ENCODE results near the gene SELENOO.

SELENOO gene

DNA sequence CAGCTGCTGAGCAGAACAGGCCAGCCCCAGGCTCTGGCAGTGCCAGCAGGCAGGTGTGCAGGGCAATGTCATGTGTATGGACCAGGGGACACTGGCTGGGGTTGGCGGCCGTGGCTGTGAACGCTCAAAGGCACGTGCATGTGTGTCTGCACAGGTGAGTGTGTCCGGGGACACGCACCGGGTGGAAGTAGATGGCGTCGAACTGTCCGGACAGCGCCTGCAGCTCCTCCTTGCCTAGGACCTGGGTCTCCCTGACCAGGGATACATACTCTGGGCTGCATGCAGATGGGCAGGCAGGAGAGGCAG is 49.4 kb downstream of the SELENOO start:
- ATAC-seq (ENCODE audit: low read depth) (no peak), DNase-seq (ENCODE audit: low spot score) (no peak)
- TF ChIP-seq CTCF (IDR thresholded peaks at IDR 0.05; ENCODE audit: poor library complexity, severe bottlenecking): no peak
- H3K4me1 ChIP-seq (ENCODE audit: insufficient read depth, poor library complexity, severe bottlenecking): no peaks in the 10 kb centered on the region
- no peaks in the 10 kb centered on the region for H3K9me3 ChIP-seq (ENCODE audit: severe bottlenecking)
- peak overlapping the region; percentile 41 for H3K4me3 ChIP-seq (ENCODE audit: severe bottlenecking)
- no peaks in the 10 kb centered on the region for H3K27me3 ChIP-seq (ENCODE audit: insufficient read depth, poor library complexity, severe bottlenecking)
- H3K27ac ChIP-seq (ENCODE audit: poor library complexity, severe bottlenecking): peak overlapping the region; percentile 68
- H3K36me3 ChIP-seq (ENCODE audit: low read depth): peaks cover 13% of the 10 kb centered on the region

DNA sequence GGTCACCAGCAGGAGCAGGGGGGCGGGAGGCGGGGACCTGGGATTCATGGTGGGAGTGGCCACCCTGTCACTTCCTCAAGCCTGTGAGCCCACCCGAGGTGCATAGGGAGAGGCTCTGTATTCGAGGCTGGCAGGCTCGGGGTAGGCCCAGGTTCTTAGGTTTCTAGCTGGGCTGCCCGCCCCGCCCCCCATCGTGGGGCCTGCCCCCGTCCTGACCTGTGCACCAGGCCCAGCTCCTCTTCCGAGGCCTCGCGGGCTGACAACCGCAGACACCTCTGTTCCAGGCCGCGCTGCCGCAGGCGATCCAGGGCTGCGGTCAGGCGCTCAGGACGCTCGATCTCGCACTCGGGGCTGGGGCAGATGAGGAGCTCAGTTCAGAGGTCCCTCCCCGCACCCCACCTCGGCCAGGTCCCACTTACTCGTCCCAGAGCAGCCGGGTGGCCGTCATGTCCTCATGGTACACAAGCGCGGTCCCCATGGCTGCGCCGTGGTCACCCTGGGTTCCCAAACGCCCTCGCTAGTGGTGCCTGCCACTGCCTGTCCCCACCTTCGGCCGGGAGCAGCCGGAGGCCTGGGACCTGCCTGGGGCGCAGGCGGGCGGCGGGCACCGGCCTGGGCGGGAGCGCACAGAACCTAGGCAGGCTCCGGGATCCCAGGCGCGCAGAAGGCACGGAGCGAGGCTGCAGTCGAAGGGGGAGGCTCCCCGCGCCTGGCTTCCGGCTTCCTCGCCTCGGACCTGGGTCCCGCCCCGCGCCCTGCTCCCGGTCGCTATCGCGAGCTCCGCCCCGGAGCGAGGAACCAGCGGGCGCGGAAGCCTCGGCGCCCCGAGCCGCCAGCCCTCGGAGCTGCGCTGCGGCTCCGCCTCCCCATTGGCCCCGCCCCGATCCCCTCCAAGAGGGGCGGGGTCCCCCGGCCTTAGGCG is 50.0 kb downstream of the SELENOO start, which contains the start of gene HDAC10:
TSS of gene HDAC10 (minus strand) at position 711 of the 922 bp plus-strand sequence. CDS start at position 478, 233 bp downstream.
- Histone ChIP-seq H3K4me1 (ENCODE audit: insufficient read depth, poor library complexity, severe bottlenecking) (no peaks in the 10 kb centered on the region), H3K36me3 (ENCODE audit: low read depth) (peaks cover 14% of the 10 kb centered on the region), H3K9me3 (ENCODE audit: severe bottlenecking) (no peaks in the 10 kb centered on the region), H3K4me3 (ENCODE audit: severe bottlenecking) (peak within 1 kb of the TSS; percentile 41), H3K27ac (ENCODE audit: poor library complexity, severe bottlenecking) (peak within 1 kb of the TSS; percentile 68), H3K27me3 (ENCODE audit: insufficient read depth, poor library complexity, severe bottlenecking) (no peaks in the 10 kb centered on the region)
- TF ChIP-seq CTCF (IDR thresholded peaks at IDR 0.05; ENCODE audit: poor library complexity, severe bottlenecking): no peak
- no peak for DNase-seq (ENCODE audit: low spot score)
- peak; percentile 58 for ATAC-seq (ENCODE audit: low read depth)

DNA sequence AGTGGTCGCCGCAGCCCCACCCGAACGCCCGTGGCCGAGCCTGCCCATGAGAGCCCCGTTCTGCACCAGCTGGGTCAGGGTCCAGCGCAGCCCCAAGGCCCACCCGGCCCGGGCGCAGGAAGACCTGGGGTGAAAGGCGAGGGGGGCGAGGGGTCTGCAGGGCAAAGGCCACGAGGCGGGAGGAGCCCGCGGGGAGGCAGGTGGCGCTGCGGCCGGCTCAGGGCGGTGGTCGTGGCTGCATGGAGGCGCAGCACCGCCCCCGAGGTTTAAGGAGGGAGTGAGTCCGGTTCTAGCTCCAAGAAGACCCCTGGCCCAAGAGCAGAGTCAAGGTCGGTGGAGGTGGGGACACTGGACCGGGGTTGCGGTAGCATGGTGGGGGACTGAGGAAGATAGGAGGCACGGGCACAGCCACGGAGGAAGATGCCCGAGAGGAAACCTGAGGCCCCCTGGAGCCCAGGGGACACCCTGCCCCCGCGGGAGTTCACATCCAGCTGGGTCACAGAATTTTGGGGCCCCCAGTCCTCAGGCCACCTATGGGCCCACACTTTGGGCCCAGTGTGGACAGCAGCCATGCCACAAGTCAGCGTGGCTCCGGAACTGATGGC is 50.8 kb downstream of the SELENOO start:
- no peaks in the 10 kb centered on the region for H3K4me1 ChIP-seq (ENCODE audit: insufficient read depth, poor library complexity, severe bottlenecking)
- no peaks in the 10 kb centered on the region for H3K27me3 ChIP-seq (ENCODE audit: insufficient read depth, poor library complexity, severe bottlenecking)
- peaks cover 11% of the 10 kb centered on the region for H3K36me3 ChIP-seq (ENCODE audit: low read depth)
- no peak for DNase-seq (ENCODE audit: low spot score)
- ATAC-seq (ENCODE audit: low read depth): no peak; the same call in 2 of the 3 replicates
- no peak for TF ChIP-seq CTCF (IDR thresholded peaks at IDR 0.05; ENCODE audit: poor library complexity, severe bottlenecking)
- peak overlapping the region; percentile 68 for H3K27ac ChIP-seq (ENCODE audit: poor library complexity, severe bottlenecking)
- H3K9me3 ChIP-seq (ENCODE audit: severe bottlenecking): no peaks in the 10 kb centered on the region
- H3K4me3 ChIP-seq (ENCODE audit: severe bottlenecking): peak overlapping the region; percentile 41

DNA sequence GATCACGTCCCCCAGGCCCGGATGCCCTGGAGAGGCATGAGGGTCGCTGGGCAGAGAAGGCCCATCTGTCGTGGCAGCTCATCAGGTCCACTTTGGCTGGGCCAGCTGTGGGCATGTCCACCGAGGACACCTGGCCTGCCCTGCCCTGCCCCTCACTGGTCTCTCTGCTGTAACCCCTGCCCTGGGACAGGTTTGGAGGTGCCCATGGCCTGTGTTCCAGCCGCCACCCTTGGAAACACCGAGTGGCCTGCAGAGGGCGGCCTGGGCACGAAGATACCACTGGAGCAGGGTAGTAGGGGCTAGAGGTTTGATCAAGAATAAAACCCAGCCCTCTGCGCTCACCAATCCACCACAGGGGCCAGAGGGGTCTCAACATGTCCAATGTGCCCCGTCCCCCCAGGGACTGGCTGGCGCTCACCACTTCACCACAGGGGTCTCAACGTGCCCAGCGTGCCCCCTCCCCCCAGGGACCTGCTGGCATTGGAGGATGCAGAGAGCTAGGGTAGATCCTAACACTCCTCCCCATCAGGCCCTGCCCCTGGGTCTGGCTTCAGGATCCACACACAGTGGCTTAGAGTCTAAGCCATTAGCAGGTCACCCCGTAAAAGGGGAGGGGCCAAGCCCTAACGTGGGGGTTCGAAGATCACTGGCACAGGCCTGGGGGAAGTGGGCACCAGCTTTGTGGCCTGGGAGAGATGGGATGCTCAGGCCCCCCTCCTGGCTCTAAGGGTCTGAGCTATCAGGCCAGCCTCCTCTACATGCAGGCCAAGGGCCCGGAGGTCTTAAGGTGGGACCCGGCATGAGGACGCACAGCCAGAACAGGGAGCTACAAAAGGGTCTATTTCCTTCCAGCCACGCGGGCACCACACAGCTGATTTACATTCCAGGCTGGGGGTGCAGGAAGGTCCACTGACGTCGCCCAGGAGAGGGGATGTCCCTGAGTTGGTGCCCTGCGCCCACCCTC is 51.6 kb downstream of the SELENOO start:
- H3K27ac ChIP-seq (ENCODE audit: poor library complexity, severe bottlenecking): peak overlapping the region; percentile 68
- H3K27me3 ChIP-seq (ENCODE audit: insufficient read depth, poor library complexity, severe bottlenecking): no peaks in the 10 kb centered on the region
- no peaks in the 10 kb centered on the region for H3K9me3 ChIP-seq (ENCODE audit: severe bottlenecking)
- no peak for DNase-seq (ENCODE audit: low spot score)
- no peak overlapping the region for H3K4me3 ChIP-seq (ENCODE audit: severe bottlenecking)
- H3K4me1 ChIP-seq (ENCODE audit: insufficient read depth, poor library complexity, severe bottlenecking): no peaks in the 10 kb centered on the region
- peaks cover 7% of the 10 kb centered on the region for H3K36me3 ChIP-seq (ENCODE audit: low read depth)
- ATAC-seq (ENCODE audit: low read depth): peak; percentile 73
- TF ChIP-seq CTCF (IDR thresholded peaks at IDR 0.05; ENCODE audit: poor library complexity, severe bottlenecking): peak; percentile 82
